Activated CD4-positive, alpha-beta T cell treated with anti-CD3 and anti-CD28 coated beads, Interleukin-2, amount 50 U/mL, for 24 hours (primary cell): ENCODE results near the gene SF3A1.
"Not testable (repeated sequence)": the region's sequence is repeated elsewhere in the genome, so short reads cannot be mapped to it uniquely, and the experiment has no call there.

Source experiments
- DNase-seq, 2 donors: peaks; one replicate each; pipeline ENCODE4 v3.0.0-alpha.2; 2020; ENCODE audit warnings: low read depth in 1 of 2, low spot score in 1 of 2

SF3A1 gene

DNA sequence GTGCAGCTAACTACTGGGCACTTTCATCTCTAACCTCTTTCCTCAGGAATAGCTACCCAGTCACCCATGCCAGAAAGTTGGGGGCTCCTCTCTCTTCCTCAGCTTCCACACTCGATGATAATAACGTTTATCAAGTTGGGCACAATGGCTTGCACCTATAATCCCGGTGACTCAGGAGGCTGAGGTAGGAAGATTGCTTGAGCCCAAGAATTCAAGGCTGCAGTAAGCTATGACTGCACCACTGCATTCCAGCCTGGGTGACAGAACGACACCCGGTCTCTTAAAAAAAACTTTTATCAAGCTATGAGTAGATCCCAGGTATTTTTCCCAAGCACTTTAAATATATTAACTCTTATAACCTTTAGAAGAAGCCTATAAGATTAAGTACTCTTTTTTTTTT lies 2.0 kb downstream of the SF3A1 start:
- DNase-seq, result no peak

DNA sequence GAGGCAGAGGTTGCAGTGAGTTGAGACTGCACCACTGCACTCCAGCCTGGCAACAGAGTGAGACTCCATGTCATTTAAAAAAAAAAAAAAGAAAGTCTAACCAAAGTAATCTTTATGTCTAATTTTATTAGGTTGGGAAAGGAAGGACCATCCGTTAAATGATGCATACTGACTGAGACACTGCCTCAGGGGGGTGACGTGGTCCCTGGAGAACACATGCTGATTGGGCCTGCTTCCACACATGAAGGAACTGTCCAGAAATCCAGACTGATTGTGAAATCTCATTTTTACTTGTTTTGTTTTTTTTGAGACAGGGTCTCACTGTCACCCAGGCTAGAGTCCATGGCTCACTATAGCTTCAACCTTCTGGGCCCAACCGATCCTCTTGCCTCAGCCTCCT lies 5.5 kb downstream of the SF3A1 start:
- no peak for DNase-seq

DNA sequence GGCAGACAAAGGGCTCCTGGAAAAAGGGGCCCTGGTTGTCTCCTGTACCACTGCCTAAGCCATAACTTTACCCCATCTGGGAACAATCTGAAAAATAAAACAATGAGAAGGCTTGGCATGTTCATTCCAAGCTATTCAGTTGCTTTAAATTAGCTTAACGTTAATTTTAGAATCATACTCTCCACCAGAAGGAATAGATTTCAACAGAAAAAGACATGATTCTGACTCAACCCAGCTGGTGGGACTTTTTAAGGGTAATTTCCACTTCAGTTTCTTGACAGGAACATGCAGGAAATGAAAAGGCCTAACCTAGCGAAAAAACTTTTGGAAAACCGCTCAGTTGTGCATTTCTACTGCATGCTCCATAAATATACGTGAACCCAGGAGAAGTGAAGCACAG lies 7.9 kb downstream of the SF3A1 start:
- no peak for DNase-seq

DNA sequence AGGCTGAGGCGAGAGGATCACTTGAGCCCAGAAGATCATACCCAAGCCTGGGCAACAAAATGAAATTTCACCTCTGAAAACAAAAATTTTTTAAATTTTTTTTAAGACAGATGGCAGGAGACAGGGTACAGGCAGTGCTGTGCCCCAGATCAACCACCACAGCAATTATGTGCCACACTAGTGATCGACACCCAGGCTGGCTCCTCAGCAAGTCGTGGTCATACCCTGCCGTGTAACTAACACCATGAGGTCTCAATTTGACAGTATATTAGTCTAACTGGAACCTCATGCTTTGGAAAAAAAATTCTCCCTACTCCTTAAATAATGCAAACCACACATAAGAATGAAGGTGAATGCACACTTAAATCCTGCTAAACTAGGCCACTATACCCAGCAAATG lies 8.3 kb downstream of the SF3A1 start:
- no peak for DNase-seq

DNA sequence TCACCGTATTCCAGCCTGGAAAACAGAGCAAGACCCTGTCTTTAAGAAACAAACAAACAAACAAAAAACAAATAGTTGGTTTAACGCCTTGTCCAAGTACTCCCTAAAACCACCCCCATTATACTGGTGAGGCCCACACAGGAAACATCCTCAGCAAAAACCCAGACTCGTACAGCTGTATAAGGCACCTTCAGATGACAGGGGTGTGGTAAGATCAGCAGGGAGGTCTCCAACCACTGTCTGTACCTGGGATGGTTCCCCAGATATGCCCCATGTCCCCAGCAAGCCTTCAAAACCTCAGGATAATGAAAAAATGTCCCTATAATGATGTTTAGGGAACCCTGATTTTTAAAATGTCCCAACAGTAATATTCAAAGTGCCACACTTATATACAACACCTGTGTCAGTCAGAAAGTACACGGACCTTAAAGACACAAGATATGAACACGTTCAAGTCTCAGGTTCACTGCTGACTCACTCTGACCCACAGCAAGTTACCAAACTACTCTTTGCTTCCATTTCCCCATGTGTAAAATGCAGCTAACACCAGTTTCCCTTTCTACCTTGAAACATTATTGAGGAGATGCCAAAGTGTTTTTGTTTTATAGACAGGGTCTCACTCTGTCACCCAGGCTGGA lies 9.3 kb downstream of the SF3A1 start:
- no peak for DNase-seq

DNA sequence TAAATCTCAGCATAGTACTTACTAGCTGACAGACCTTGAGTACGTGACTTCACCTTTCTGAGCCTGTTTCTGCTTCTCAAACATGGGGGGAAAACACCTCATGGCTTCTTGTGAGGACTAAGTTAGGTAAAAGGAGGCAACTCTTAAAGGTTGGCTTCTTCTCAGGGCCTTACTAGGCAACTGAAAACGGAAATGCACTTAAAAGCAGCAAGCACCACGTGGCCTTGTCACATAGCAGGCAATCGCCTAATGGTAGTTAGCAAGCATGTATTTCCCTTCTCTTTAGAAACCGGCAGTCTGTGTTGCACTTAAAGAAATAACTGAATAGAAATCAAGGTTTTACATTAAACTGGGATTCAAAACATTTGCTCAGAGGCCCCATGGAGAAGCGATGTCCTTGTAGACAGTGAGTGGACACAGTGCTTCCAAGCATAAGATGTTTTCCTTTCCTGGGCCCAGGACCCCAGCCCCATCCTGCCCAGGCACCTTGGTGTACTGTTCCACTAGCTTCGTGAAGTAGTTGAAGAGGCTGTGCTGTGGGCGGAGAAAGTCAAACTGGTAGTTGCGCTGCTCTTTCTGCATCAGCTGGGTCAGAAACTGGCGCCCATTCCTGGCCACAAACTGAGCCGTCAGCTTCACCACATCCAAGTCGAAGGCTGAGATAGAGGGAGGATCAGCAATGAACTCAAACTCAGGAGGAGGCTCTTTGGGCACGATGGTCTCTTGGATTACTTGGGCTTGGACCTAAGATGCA lies 12.1 kb downstream of the SF3A1 start:
- DNase-seq, result no peak

DNA sequence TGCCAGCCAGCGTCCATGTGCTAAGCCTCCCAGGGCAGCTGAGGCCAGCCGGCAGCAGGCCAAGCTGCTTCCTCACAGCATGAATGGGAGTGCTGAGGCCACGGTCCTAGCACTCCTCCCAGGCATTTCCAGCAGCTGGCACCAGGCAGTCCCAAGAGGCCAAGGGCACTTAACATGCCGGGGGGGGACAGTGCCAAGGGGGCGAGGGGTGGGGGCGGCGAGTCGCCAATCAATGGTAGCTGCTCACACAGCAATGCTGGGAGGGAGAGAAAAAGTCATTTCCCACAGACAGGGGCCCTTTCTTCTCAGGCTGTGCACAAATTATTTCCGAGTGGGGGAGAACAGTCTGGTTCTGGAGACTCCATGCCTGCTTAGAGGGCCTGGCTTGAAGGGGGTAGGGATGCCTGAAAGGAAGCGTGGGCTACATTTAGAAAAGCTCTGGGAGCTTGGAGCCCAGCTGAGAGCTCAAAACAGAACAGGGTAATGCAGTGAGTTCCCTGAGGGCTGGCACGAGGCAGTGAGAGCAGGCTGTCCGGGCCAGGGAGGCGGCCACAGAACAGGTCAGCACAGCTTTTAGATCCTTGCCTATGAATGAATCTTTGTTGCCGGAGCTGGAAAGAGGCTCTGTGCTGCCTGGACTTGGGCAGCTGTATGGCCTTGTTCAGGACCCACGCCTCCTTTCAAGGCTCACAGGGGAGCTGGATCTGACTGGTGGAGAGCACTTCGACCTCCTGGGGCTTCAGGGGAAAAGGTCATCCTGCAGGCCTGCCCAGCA lies 15.6 kb downstream of the SF3A1 start:
- DNase-seq, result no peak

DNA sequence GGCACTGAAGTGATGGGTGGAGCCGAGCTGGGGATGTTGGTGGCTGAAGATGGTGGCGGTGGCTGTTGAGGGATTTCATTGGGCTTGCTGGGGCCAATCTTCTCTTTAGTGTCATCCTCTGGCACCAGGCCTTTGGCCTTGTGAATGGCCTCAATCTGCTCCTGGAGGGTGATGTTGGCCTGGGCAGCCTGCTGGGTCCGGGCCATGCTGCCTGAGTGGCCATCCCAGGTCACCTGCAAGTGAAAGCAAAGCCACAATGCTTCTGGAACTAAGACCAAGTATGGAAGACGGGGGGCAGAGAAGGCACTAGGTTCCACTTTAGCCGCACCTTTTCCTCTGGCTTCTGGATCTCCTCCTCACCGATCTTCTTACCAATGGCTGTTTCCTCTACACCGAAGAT lies 17.9 kb downstream of the SF3A1 start:
- no peak for DNase-seq

DNA sequence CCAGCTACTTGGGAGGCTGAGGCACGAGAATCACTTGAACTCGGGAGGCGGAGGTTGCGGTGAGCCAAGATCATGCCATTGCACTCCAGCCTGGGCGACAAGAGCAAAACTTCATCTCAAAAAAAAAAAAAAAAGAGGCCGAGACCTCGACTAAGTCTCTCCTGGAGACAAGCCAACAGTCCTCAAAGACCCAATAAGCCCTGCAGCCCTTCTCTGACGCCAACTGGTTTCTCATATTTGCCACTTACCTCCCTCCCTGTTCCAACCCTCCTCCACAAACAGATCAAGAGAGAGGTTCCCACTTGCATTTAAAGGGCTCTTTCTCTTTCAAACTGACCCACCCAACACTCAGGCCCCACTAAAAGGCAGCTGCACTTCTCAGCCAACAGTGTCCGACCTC lies 18.4 kb downstream of the SF3A1 start:
- DNase-seq, result not testable (repeated sequence)

DNA sequence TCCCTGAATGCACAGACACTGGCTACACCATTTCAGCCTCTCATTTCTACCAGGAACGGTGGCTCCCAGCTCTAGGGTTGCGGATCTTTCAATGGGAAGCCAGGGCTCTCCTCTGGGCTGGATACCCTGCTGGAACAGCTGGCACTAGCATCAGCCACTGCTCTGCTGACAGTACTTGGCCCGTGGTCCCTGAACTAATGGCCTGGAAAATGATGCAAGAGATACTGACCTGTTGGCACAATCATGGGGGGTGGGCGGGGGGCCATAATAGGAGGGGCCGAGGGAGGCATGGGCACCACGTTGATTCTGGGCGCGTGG lies 19.3 kb downstream of the SF3A1 start:
- no peak for DNase-seq

DNA sequence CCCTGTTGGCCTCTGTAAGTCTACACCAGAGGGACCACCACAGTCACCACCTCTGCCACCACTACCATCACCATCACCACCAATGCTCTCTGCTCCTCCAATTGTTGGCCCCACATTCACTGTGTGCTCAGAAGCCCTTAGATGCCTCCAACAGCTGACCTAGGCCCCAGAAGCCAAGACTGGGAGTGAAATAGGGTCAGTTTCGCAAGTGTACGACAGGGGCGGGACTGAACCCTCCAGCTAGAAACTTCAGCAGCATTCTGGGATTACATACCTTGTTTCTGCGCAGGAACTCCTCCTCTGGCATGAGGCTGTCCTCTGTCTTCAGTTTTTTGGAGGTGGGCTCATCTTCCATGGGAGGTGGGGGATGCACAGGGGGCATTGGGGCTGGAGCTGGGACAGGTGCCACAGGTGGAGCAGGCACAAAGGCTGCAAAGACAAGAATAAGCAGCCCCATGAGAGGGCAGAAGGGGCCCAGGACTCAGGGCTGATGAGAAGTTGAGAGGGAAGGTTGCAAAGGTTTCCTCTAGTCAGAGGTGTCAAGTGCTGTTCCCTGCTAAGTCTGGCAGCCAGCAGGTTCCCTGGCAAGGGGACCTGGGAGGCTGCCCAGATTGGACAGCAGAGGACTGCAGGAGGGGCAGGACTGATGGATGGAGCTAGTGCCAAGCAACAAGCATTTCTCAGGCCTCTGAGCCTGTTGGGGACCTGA lies 19.8 kb downstream of the SF3A1 start:
- DNase-seq, result no peak

DNA sequence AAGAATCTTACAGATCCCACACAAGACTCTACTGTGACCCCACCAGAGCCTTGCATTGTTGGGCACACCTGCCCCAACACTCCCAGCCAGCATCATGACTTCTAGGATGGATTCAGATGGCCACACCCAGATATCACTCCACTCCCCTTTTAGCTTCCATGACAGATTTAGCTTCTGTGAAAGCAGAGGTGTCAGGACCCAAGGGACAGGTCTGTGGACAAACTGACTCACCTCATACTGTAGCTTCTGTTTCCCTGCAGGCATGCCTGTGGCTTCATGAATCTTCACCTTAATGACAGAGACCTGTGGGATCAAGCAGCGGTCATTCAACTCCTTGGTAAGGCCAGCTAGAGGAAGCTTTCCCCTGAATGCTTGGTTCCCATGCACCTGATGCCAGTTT lies 21.5 kb downstream of the SF3A1 start:
- DNase-seq, result no peak

DNA sequence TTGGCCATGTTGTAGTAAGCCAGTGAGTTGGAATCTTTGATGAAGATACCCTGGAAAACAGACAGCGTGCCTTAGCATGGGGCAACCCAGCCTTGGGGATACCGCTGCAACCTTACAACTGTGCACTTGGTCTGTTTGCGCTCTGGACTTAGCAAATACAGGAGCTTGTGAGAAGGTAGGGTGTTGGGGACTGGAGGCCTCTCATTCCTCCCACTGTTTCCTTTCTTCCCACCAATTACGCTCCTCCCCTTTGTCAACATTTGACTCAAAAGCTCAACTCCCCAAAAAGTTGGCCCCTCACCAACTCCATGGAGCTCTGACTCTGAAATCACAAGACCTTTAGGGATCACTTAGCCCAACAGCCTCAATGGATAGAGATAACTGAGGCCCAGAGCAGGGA lies 22.0 kb downstream of the SF3A1 start:
- no peak for DNase-seq

DNA sequence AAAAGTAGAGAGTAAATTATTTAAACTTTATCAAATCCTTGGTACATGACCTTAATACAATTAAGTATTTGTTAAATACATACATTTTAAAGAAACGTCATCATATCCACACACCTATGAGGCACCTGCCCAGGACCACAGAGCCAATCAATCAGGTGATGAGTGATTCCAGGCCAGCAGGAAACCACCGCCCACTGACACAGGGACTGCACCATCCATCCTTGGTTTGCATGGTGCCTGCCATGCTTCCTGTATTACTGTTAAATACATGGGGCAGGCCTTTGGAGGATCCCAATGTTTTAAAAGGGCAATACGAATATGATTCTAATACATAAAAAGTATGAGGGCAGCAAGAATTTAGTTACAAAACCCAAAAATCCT lies 23.0 kb downstream of the SF3A1 start:
- no peak for DNase-seq

DNA sequence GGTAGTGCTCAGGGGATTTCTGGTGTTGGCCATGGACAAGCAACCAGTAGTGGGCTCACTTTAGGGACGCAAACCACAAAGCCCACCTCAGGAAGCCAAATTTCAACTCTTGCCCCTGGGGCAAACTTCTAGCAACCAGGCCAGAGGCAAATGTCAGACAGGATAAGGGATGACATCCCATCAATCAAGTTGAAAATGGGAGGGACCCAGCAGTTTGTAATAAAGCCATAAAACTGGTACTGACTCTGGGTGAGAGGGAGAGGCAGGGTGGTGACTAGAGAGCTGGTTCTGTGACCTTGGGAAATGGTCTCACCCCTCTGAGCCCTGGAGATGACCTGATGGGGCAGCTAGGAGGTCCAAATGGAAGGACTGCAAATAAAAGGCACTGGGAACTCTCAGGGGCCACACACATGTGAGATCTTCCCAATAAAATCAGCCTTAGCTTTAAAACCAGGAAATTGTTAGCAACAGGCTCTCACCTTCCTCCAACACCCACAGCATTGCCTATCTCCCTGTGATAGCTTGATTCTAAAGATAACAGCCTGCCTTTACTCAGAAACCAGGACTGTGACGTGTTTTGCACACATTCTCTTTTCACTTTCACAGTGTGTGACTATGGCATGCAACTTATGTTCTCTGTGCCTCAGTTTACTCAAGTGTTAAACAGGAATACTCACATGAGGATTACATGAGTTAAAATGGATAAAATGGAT lies 23.5 kb downstream of the SF3A1 start:
- no peak for DNase-seq

DNA sequence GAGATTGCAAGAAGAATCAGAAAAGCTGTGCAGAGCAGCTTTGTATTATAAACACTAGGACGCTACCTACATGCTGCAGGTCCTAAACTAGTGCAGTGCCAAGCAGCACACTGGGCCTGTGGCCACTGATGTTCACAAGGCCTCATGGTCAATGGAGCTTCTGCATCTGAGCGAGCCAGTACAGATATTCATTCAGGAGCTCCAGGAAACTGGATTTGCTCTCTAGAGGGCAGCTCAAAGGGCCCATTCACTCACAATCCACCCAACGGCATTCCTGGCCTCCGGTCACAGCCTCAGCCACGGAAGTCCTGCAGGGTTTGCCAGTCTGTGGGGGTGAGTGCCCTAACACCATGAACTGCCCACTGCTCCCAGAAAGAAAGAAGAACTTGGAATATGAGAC lies 24.1 kb downstream of the SF3A1 start:
- no peak for DNase-seq

DNA sequence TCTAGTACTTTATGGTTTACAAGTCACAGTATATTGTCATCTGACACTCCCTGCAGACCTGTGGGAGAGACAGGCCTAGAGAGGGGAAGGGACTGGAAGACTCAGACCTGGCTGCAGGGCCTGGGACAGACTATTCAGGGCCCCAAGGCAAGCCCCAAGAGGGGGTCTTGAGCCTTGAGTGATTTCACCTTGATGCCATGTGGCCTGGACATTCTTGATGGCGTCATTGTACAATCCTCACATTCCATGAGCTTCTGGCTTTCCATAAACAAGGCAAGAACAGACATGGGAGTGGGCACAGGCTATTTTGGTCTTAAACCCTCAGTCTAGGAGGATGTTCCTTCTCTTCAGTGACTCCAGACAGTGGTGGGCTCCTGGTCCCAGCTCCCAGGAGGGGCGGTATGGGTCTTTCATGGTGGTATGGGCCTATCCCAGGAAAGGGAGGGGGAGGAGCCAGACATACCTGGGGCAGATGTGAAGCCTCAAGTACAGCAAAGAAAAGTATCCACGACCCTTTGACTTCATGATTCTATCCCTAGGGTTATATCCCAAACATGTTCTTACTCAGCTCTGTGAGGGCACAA lies 28.1 kb downstream of the SF3A1 start:
- no peak for DNase-seq

DNA sequence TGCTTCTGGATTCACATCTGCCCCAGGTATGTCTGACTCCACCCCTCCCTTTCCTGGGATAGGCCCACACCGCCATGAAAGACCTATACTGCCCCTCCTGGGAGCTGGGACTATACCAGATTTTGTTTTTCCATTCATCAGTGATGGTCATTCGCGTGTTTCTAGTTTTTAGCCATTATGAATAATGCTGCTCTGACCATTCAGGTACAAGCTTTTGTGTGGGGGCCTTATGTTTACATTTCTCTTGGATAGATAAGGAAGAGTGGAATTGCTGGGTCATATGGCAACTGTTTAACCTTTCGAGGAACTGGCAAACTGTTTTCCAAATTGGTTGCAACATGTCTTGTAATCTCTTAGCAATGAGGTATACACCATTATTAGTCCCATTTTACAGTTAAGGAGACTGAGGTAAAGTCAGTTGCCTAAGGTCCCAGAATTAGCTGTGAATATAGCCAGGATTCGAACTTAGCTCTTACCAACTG lies 28.8 kb downstream of the SF3A1 start:
- DNase-seq, result no peak

DNA sequence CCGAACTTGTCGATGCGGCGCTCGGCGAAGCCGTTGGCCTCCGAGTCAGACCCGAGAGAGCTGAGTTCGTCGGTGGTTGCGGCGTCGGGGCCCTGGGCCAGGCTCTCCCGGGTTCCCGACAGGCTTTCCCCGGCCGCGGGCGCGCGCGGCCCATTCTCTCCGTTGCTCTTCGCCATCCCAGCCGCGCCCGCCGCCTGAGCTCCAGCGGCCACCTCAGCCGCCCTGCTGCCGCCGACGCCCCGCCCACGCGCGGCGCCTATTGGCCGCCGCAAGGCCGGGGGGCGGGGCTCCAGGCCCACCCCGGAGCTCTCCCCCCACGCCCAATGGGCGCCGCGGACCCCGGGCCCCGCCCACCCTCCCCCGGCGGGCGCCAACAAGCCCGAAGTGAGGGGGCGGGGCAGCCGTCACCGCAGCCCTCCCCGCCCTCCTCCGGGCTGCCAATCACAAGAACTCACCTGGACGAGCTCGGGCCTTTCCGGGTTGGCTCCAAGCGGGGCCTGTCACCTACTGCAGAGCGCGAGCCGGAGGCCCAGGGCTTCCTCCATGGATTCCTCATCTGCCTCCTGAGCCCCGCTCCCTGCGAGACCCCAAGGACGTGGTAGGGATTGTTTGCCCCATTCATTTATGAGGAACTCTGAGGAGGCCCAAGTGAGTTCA lies 29.9 kb downstream of the SF3A1 start, which contains the start of gene TBC1D10A:
Gene TBC1D10A (minus strand): TSS at position 236 of the 657 bp plus-strand sequence. CDS start 60 bp downstream, at position 176.
- peak; percentile 83 to 87 for DNase-seq

DNA sequence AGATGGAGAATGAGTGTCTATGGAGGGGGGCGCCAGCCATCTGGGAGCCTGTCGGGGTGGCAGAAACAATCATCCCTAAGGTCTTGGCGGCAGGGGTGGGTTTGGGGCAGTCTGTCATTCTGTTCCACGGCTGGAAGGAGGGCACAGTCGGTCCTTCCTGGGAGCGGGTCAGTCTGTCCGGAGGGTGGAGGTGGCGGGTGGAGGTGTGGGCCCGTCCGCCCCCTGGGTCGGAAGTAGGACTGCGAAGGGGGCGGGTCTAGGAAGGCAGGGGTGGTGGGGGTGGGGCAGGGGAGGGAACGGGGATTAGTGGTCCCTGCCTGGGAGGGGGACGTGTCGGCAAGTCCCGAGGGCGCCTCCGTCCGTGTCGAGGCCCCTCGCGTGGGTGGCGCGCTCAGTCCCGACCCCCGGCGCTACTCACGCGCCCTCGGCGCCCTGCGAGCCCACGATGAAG lies 30.4 kb downstream of the SF3A1 start:
- DNase-seq, result no peak
